Uterus (tissue), 2 donors: ENCODE measurements around the gene PPFIBP2.

Experiments used
- CTCF ChIP-seq, 4 experiments: fragments of 200-600 bp in 2 of 4; fragments of 450-650 bp in 2 of 4; sonication (generic) in 2 of 4; IDR thresholded peaks; one replicate each; pipeline ENCODE4 v1.5.1; 2016 to 2019; ENCODE audit warnings: antibody characterized with exemption in 4 of 4, mild to moderate bottlenecking in 2 of 4, moderate library complexity in 1 of 4
- POLR2A ChIP-seq, 2 donors: fragments of 450-650 bp; IDR thresholded peaks; one replicate each; pipeline ENCODE4 v1.6.1; 2016; ENCODE audit warnings: antibody characterized with exemption in 2 of 2, mild to moderate bottlenecking in 1 of 2, moderate library complexity in 1 of 2

DNA sequence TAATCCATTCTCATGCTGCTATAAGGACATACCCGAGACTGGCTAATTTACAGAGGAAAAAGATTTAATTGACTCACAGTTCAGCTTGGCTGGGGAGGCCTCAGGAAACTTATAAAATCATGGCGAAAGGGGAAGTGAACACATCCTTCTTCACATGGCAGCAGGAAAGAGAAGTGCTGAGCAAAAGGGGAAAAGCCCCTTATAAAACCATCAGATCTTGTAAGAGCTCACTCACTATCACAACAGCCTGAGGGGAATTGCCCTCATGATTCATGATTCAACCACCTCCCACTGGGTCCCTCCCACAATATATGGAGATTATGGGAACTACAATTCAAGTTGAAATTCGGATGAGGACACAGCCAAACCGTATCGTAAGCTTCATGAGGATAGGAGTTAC, 163.3 kb downstream of the PPFIBP2 start:
- TF ChIP-seq CTCF (IDR thresholded peaks at IDR 0.05) (no peak), POLR2A (IDR thresholded peaks at IDR 0.05) (no peak)
